HepG2 (cell line): ENCODE results near the gene ADCYAP1. TPM values are rescaled to one million over a fixed set of nuclear protein-coding genes. Genes with fewer than 3 reads are reported as not detected.

Experiments used
- ATAC-seq: fragments of 200-7000 bp; cut with Tn5 transposase; 3 replicates; pipeline ENCODE4 v1.9.1; 2020; ENCODE audit warnings: mild to moderate bottlenecking, moderate library complexity
- Bru-seq: library from RNA; stranded (reverse); fragments of 400-500 nt; gene quantifications from one replicate; lab custom pipeline; 2021; lab: Mats Ljungman, UMichigan
- BruChase-seq, 2 experiments: library from RNA; stranded (reverse); fragments of 400-500 nt; gene quantifications; one replicate each; lab custom pipeline; 2021; lab: Mats Ljungman, UMichigan
- BruUV-seq: library from RNA; stranded (reverse); fragments of 400-500 nt; replicated peaks from 2 replicates; lab custom pipeline; 2021; lab: Mats Ljungman, UMichigan
- CTCF ChIA-PET: fragments of 300-600 bp; formaldehyde crosslinking; extraction: SDS; loops from one replicate; lab custom pipeline; 2021; ENCODE audit warnings: low total read pairs, inconsistent platforms, low intra/inter-chr PET ratio; lab: Yijun Ruan, JAX
- POLR2A ChIA-PET: fragments of 350-600 bp; sonication (Branson Sonifier 250); formaldehyde crosslinking; loops from one replicate; lab custom pipeline; 2020; ENCODE audit warnings: antibody characterized with exemption, inconsistent platforms; lab: Yijun Ruan, JAX
- DNase-seq: peaks from one replicate; pipeline ENCODE4 v3.0.0-alpha.2; 2015; ENCODE audit warnings: low spot score
- FAIRE-seq: peaks from 3 replicates; lab custom pipeline; 2011; peaks lifted over from hg19 to GRCh38; lab: Jason Lieb, UNC
- H2AFZ ChIP-seq: one replicate; pipeline ENCODE4 v1.6.1; 2011; ENCODE audit warnings: low read length, inconsistent platforms
- H3K27ac ChIP-seq: fragments of 300-600 bp; 3 replicates; pipeline ENCODE4 v1.8.0; 2011; ENCODE audit warnings: mixed run types, mild to moderate bottlenecking, mixed read lengths, low read length, inconsistent platforms; ENCODE audit not compliant: insufficient read depth; ENCODE audit errors: extremely low read length
- H3K27me3 ChIP-seq, 2 experiments: fragments of 200-600 bp in 1 of 2; 2 replicates in 1 of 2; 3 replicates in 1 of 2; pipeline versions ENCODE4 v1.6.0 to v1.8.0; 2011; ENCODE audit warnings: low read length in 2 of 2, mild to moderate bottlenecking in 2 of 2, moderate library complexity in 2 of 2, inconsistent platforms in 1 of 2; ENCODE audit not compliant: insufficient read depth in 2 of 2, control insufficient read depth in 1 of 2
- H3K36me3 ChIP-seq, 2 experiments: fragments of 200-600 bp in 1 of 2; replicated peaks in 1 of 2; 2 replicates in 1 of 2; 3 replicates in 1 of 2; pipeline versions ENCODE4 v1.5.1 to v1.8.0; 2011; ENCODE audit warnings: low read length in 2 of 2, inconsistent platforms in 1 of 2; ENCODE audit not compliant: insufficient read depth in 2 of 2, control insufficient read depth in 1 of 2
- H3K4me1 ChIP-seq: 2 replicates; pipeline ENCODE4 v1.5.1; 2012; ENCODE audit warnings: low read length, inconsistent platforms; ENCODE audit not compliant: insufficient read depth
- H3K4me2 ChIP-seq: 2 replicates; pipeline ENCODE4 v1.6.0; 2011; ENCODE audit warnings: low read depth, low read length, inconsistent platforms
- H3K4me3 ChIP-seq, 3 experiments: fragments of 200-600 bp in 1 of 3; sonication (generic), shearing (Covaris generic) in 1 of 3; replicated peaks in 1 of 3; 2 replicates each; pipeline ENCODE4 v1.5.1; 2011 to 2016; ENCODE audit warnings: low read length in 3 of 3, inconsistent platforms in 2 of 3, low read depth in 2 of 3, mild to moderate bottlenecking in 2 of 3, control low read depth in 1 of 3, mixed read lengths in 1 of 3; ENCODE audit not compliant: insufficient read depth in 1 of 3
- H3K79me2 ChIP-seq: one replicate; pipeline ENCODE4 v1.6.1; 2011; ENCODE audit warnings: low read length, inconsistent platforms; ENCODE audit not compliant: insufficient read depth
- H3K9ac ChIP-seq: 2 replicates; pipeline ENCODE4 v1.6.0; 2011; ENCODE audit warnings: mild to moderate bottlenecking, low read depth, low read length, inconsistent platforms; ENCODE audit not compliant: insufficient read depth
- H3K9me3 ChIP-seq: 2 replicates; pipeline ENCODE4 v1.5.1; 2012; ENCODE audit warnings: mild to moderate bottlenecking, low read length
- H4K20me1 ChIP-seq: 2 replicates; pipeline ENCODE4 v1.6.0; 2011; ENCODE audit warnings: inconsistent platforms, mild to moderate bottlenecking, low read length, moderate library complexity; ENCODE audit not compliant: insufficient read depth
- ATF7 ChIP-seq, 2 experiments: fragments of 450-650 bp in 1 of 2; sonication (generic) in 1 of 2; formaldehyde crosslinking in 1 of 2; IDR thresholded peaks; 2 replicates each; pipeline versions ENCODE4 v1.4.0 to v1.6.1; 2016 to 2020; ENCODE audit warnings: antibody characterized with exemption in 1 of 2, mild to moderate bottlenecking in 1 of 2, missing genetic modification reagents in 1 of 2
- LRRFIP1 ChIP-seq: sonication (generic); formaldehyde crosslinking; conservative IDR thresholded peaks from 2 replicates; pipeline ENCODE4 v1.4.0; 2020; ENCODE audit warnings: missing genetic modification reagents
- ZMYM2 ChIP-seq: sonication (generic); formaldehyde crosslinking; IDR thresholded peaks from 2 replicates; pipeline ENCODE4 v1.8.0; 2022; ENCODE audit warnings: mild to moderate bottlenecking, missing genetic modification reagents
- WGBS: methylation state at CpG from one replicate; pipeline ENCODE4 v1.1.6; 2017; ENCODE audit warnings: low lambda C conversion rate; 5-methylcytosine and 5-hydroxymethylcytosine counted together
- in situ Hi-C: cut with HindIII; loops from 2 replicates; pipeline ENCODE4 v1.10.0; 2017; ENCODE audit warnings: low pct_unique_long_range_greater_than_20kb; ENCODE audit not compliant: extremely low pct_ligation_motif_present
- intact Hi-C: fragments of 100-400 bp; cut with micrococcal nuclease; formaldehyde crosslinking; loops from one replicate; pipeline ENCODE4 v1.10.0; 2022; ENCODE audit not compliant: unreplicated experiment
- long read RNA-seq, 2 experiments: library from RNA in 1 of 2; library from polyadenylated mRNA in 1 of 2; stranded (forward) in 1 of 2; unstranded in 1 of 2; transcript quantifications; one replicate each; pipeline ENCODE4 v2.0.0, GENCODE V29; 2019 to 2022
- polyA minus RNA-seq, 3 experiments: library from RNA; depleted of rRNA, polyadenylated mRNA; stranded (reverse); fragments of >200 nt; gene quantifications; 2 replicates each; pipeline ENCODE4 v1.2.3, GENCODE V29; 2011; ENCODE audit warnings: low replicate concordance in 1 of 3
- polyA plus RNA-seq, 8 experiments: library from polyadenylated mRNA; depleted of rRNA in 3 of 8; stranded (reverse) in 7 of 8; unstranded in 1 of 8; fragments of >200 nt; fragmentation: Illumina TruSeq in 4 of 8; extraction: Trizol in 4 of 8; gene quantifications; 2 replicates each; pipeline versions ENCODE4 v1.2.1 to v1.2.3, GENCODE V29; 2011 to 2016; ENCODE audit warnings: low read depth in 4 of 8, missing spikeins in 1 of 8, mixed read lengths in 1 of 8; ENCODE audit not compliant: insufficient read depth in 1 of 8
- total RNA-seq, 5 experiments: library from RNA; depleted of rRNA; stranded (reverse); fragments of >200 nt; fragmentation: Illumina TruSeq; extraction: Trizol; gene quantifications; 2 replicates each; pipeline ENCODE4 v1.2.3, GENCODE V29; 2016; ENCODE audit warnings: low read depth in 1 of 5

The ADCYAP1 gene
- total RNA-seq (2016; rRNA removed; fragmentation: Illumina TruSeq; extraction: Trizol) (not detected in 2 replicates), polyA plus RNA-seq (2011; rRNA removed) (not detected in 2 replicates), polyA minus RNA-seq (2011; rRNA and poly(A)+ RNA removed; ENCODE audit: low replicate concordance) (not detected in 2 replicates), Bru-seq, nascent RNA (not detected), BruChase-seq, experiment 1, labeled RNA remaining after a 6-hour chase (not detected), BruChase-seq, experiment 2, labeled RNA remaining after a 2-hour chase (not detected)
- total RNA-seq (2016; cell fraction: cytosol; rRNA removed; fragmentation: Illumina TruSeq; extraction: Trizol; ENCODE audit: low read depth): not detected in 2 replicates
- total RNA-seq (2016; cell fraction: insoluble cytoplasmic fraction; rRNA removed; fragmentation: Illumina TruSeq; extraction: Trizol): not detected in 2 replicates
- total RNA-seq (2016; cell fraction: membrane; rRNA removed; fragmentation: Illumina TruSeq; extraction: Trizol): not detected in 2 replicates
- not detected in 2 replicates for total RNA-seq (2016; cell fraction: nucleus; rRNA removed; fragmentation: Illumina TruSeq; extraction: Trizol)
- not detected in 2 replicates for polyA plus RNA-seq (2011; cell fraction: cytosol; rRNA removed)
- polyA plus RNA-seq (2011; cell fraction: nucleus; rRNA removed): not detected in 2 replicates
- not detected in 2 replicates for polyA plus RNA-seq (2012)
- not detected in 2 replicates for polyA plus RNA-seq (2016; cell fraction: cytosol; fragmentation: Illumina TruSeq; extraction: Trizol; ENCODE audit: low read depth)
- polyA plus RNA-seq (2016; cell fraction: insoluble cytoplasmic fraction; fragmentation: Illumina TruSeq; extraction: Trizol; ENCODE audit: low read depth): not detected in 2 replicates
- not detected in 2 replicates for polyA plus RNA-seq (2016; cell fraction: membrane; fragmentation: Illumina TruSeq; extraction: Trizol; ENCODE audit: low read depth)
- not detected in 2 replicates for polyA plus RNA-seq (2016; cell fraction: nucleus; fragmentation: Illumina TruSeq; extraction: Trizol; ENCODE audit: insufficient read depth, low read depth)
- not detected in 2 replicates for polyA minus RNA-seq (2011; cell fraction: cytosol; rRNA and poly(A)+ RNA removed)
- not detected in 2 replicates for polyA minus RNA-seq (2011; cell fraction: nucleus; rRNA and poly(A)+ RNA removed)
- long read RNA-seq, experiment 1: 0 reads
- long read RNA-seq, experiment 2: 0 reads

- 51% methylated on average over 48 of the region's 51 CpGs for WGBS
- H3K4me2 ChIP-seq: no peak within 1 kb of the TSS
- no peak within 1 kb of the TSS for H3K9ac ChIP-seq
- no peaks in the 10 kb centered on the region for H3K79me2 ChIP-seq
- in situ Hi-C loops: no loop called here
- TF ChIP-seq ZMYM2 (CRISPR knock-in tag) (no peak), ATF7 (IDR thresholded peaks at IDR 0.05) (no peak), ATF7 (CRISPR knock-in tag; IDR thresholded peaks at IDR 0.05) (no peak), LRRFIP1 (no peak)
- intact Hi-C loops: no loop called here
- H3K4me1 ChIP-seq: no peaks in the 10 kb centered on the region
- DNase-seq (no peak), FAIRE-seq (no peak), ATAC-seq (no peak)
- ChIA-PET CTCF (no interaction called here), POLR2A (no interaction called here)
- H3K27me3 ChIP-seq: peaks cover 2 to 50% of the 10 kb centered on the region in 2 experiments; a peak in 4 of 5 replicates
- no peak within 1 kb of the TSS for H3K27ac ChIP-seq
- no peak within 1 kb of the TSS for H2AFZ ChIP-seq
- BruUV-seq: no TSS peak
- H3K9me3 ChIP-seq: no peaks in the 10 kb centered on the region
- no peaks in the 10 kb centered on the region for H3K36me3 ChIP-seq
- H3K4me3 ChIP-seq: no peak within 1 kb of the TSS
- H4K20me1 ChIP-seq: no peaks in the 10 kb centered on the region
Observed at GRCh38 chr18:904218-905090, at the start of gene ADCYAP1. Gene ADCYAP1 (plus strand): TSS chr18:904871. CDS start chr18:905387, 516 bp downstream.
